NCI-H187 (cell line): ENCODE results near the gene DCTN5.
"Not testable (repeated sequence)": the region's sequence is repeated elsewhere in the genome, so short reads cannot be mapped to it uniquely, and the experiment has no call there.

Source experiments
- DNase-seq, 2 experiments: peaks; one replicate each; lab custom pipeline; 2025; lab: John Stamatoyannopoulos, UW

The DCTN5 gene

GRCh38 chr16:23640931-23641765 is at the start of gene DCTN5, which contains the start of gene PALB2:
Gene DCTN5, plus strand, starts transcription at chr16:23641466. Its CDS starts 77 bp downstream, at chr16:23641543.
Gene PALB2, minus strand, starts transcription at chr16:23641310. Its CDS starts 153 bp downstream, at chr16:23641157.
- DNase-seq = peak; percentile 65 to 81

DNA sequence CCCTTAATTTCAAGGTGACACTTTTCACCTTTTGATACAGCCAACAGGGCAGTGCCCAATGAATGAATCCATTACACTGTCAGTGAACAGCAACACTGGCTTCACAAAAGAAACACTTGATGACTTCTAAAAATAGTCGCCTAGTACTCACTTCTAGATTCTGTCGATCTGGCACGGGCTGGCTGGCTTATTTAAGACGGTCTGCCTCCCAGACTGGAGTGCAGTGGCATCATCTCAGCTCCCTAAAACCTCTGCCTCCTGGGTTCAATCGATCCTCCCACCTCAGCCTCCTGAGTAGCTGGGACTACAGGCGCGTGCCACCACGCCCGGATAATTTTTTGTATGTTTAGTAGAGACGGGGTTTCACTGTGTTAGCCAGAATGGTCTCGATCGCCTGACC is 47.1 kb upstream of the DCTN5 start:
- DNase-seq = no peak

- no peak for DNase-seq
Observed at GRCh38 chr16:23595246-23595950, 45.9 kb upstream of the DCTN5 start.

DNA sequence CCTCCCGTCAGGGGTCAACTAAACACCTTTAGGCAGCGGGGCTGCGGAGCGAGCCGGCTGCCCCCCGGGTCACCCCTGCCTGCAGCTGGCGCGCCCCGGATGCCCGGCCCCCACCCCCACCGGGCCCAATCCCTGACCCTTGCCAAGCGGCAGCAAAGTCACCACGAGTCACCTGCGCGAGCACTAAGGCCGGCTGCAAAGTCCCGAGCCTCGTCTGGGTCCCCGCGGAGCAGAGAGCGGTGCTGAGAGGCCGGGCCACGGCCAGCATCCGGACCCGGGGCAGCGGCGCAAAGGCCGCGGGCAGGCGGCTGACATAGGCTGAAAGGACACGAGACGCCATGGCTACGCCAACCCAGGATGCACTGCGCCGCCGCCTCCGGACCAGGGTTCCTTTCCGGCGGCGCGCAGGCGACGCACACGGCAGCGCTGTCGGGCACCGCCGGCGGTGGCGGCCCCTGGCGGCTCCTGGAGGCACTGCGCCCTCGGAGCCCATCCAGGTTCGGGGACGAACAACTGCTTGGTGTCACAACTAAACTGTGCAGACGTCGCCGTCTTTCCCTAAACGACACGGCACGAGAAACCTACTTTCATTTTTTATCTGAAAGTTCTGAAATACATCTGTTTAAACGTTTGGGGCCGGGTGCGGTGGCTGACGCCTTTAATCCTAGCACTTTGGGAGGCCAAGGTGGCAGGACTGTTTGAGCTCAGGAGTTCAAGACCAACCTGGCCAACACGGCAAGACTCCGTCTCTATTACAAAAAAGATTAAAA is 45.1 kb upstream of the DCTN5 start, which contains the start of gene NDUFAB1:
Gene NDUFAB1, minus strand, starts transcription at position 366 of the 770 bp plus-strand sequence. Its CDS starts 26 bp downstream, at position 340.
- DNase-seq = peak; percentile 41 to 73

- DNase-seq = no peak
Observed at GRCh38 chr16:23597003-23597756, 44.1 kb upstream of the DCTN5 start.

GRCh38 chr16:23607726-23608125 is 33.5 kb upstream of the DCTN5 start:
- no peak for DNase-seq

DNA sequence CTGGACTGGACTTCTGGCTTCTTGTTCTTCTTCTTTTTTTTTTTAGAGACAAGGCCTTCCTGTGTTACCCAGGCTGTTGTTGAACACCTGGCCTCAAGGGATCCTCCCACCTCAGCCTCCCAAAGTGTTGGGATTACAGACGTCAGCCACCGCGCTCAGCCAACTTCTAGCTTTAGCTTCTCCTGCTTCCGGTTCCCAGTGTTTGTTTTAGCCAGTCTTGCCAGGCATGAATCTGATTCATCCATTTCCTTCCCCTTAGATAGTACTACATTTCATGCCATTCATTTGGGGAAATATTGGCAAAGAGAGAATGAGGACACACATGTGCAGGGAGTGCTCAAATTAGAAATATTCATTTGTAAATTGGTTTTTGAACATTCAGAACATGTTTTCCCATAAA is 33.1 kb upstream of the DCTN5 start:
- DNase-seq = no peak

GRCh38 chr16:23609929-23610328 is 31.3 kb upstream of the DCTN5 start:
- DNase-seq = no peak

DNA sequence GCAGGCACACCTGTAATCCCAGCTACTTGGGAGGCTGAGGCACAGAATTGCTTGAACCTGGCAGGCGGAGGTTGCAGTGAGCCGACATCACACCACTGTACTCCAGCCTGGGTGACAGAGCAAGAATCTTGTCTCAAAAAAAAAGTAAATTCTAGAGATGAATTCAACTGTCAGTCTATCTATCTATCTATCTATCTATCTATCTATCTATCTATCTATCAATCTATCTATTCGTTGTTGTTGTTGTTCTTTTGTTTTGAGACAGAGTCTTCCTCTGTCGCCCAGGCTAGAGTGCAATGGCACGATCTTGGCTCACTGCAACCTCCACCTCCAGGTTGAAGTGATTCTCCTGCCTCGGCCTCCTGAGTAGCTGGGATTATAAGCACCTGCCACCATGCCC is 30.4 kb upstream of the DCTN5 start:
- not testable (repeated sequence) for DNase-seq

DNA sequence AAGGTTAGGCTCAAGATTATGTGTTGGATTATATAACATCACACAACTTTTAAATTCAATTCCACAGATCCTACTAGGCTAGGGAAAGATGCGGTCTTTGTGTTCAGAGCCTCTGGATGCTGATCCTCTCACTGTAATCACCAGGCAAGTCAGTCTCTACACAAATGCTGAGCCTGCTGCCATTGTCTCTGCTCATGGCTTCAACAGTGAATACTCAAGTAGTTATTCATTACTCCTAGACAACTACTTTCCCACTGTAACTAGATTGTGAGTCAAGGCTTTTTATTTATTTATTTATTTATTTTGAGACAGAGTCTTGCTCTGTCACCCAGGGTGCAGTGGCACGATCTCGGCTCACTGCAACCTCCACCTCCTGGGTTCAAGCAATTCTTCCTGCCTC is 29.3 kb upstream of the DCTN5 start:
- no peak for DNase-seq

- DNase-seq = no peak
Observed at GRCh38 chr16:23615805-23616204, 25.5 kb upstream of the DCTN5 start.

DNA sequence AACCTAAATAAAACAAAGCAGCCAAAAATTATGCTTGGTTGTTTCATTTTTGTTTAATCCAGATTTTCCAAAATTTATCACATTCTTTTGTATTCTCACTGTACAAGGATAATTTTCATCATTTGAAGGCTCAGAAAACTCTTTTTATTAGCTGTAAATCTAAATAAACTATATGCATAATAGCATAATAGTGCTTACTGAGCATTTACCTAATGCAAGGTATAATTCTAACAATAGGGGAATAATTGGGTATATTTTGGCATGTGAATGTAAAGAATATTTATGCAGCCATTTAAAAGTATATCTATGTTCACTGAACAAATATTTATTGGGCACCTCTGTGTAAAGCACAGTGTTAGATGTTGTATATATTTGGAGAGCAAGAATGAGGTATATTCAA is 17.2 kb upstream of the DCTN5 start:
- no peak for DNase-seq

GRCh38 chr16:23629516-23629915 is 11.8 kb upstream of the DCTN5 start:
- DNase-seq = no peak

GRCh38 chr16:23631874-23632273 is 9.4 kb upstream of the DCTN5 start:
- not testable (repeated sequence) for DNase-seq

DNA sequence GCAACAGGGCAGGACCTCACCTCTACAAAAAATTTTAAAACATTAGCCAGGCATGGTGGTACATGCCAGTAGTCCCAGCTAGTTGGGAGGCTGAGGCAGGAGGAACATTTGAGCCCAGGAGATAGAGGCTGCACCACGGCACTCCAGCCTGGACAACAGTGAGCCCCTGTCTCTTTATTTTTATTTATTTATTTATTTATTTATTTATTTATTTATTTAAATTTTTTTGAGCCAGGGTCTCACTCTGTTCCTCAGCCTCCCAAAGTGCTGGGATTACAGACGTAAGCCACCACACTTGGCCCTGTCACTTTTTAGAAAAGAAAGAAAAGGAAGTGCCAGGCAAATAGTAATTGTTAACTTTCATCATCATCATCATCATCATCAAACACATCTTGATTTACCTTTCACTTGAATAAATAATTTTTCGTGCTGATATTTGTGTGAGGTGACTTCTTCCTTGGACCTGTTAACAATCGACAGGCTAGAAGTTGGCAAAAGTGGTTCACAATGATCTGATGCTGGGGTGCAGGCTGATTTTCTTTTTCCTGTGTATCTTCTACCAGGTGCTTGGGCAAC is 6.7 kb upstream of the DCTN5 start:
- no peak for DNase-seq

DNA sequence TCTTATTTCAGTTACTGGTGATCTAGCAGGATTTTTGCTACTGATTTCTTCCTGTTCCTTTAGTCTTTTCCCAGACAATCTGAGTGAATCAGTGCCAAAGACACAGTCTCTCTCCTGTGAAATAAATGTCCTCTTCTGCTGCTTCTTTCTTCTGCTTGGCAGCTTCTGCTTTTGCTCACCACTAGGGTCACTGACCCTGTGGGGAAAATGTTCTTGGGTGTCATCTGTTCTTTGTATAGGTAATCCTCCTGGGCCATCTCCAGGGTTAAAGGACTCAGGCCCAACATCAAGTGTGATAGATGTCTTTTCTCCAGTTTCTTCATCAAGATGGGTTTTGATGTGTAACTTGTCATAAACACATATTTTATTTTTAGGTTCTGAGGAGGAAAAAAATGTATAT is 5.3 kb upstream of the DCTN5 start:
- no peak for DNase-seq

DNA sequence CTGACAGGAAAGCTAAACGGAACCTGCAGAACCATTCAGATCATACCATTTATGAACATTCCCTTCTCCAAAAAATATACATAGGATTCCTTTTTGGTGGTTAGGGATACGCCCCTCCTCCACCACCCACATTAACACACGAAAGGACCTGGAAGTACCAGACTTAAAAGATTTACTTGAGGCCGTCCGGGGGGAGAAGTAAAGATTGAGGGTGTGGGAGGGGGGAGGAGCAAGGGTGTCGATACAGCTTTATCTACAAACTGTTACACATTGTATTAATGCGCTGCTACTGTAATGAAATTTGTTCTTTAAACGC is 693 bp upstream of the DCTN5 start:
- no peak for DNase-seq

GRCh38 chr16:23642246-23642774 is 1.0 kb downstream of the DCTN5 start:
- no peak for DNase-seq

DNA sequence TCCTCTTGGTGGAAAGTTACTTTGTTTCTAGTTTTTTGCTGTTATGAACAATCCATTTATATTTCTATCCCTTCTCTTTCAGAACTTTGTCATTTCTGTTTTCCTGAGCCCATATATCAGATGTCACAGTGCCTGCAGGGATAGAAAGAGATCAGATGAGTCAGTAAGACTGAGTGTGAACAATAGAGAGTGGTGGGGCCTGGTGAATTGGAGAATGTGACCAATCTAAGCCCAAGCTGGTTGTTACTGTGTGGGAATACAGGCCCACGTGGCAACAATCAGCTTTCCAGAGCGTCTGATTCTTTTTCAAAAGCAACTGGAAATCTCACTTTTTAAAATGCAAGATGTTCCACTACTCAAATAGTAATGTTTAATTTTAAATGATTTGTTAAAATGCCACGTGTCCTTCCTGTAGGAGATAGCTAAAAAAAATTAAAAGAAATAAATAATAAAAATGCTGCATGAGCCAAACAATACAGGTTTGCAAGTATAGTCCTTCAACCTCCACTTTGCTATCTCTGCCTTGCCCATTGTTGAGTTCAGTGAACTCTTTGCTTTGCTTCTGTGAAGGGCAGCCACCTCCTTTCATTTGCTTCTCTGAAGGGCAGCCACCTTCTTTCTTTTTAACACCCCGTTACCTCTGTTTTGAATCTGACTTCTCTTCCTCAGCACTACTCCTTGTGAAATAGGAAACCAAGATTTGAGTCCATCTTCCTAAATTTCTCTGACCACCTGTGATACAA is 9.6 kb downstream of the DCTN5 start:
- no peak for DNase-seq

- DNase-seq = no peak
Observed at GRCh38 chr16:23651943-23652468, 10.7 kb downstream of the DCTN5 start.
